HEK293 (cell line): ENCODE measurements around the gene MRPS14.

Source experiments
- CTCF ChIP-seq: fragments of 450-650 bp; formaldehyde crosslinking; IDR thresholded peaks from 2 replicates; pipeline ENCODE4 v1.5.1; 2016; ENCODE audit warnings: missing biosample characterization, missing genetic modification characterization
- KLF16 ChIP-seq: fragments of 450-650 bp; formaldehyde crosslinking; IDR thresholded peaks from 2 replicates; pipeline ENCODE4 v1.5.1; 2017; ENCODE audit warnings: missing biosample characterization, missing genetic modification characterization
- ZBTB21 ChIP-seq: fragments of 450-650 bp; formaldehyde crosslinking; IDR thresholded peaks from 2 replicates; pipeline ENCODE4 v1.5.1; 2017; ENCODE audit warnings: missing biosample characterization, missing genetic modification characterization
- ZNF169 ChIP-seq: fragments of 450-650 bp; formaldehyde crosslinking; IDR thresholded peaks from 2 replicates; pipeline ENCODE4 v1.5.1; 2016; ENCODE audit warnings: missing biosample characterization, missing genetic modification characterization
- ZNF423 ChIP-seq: fragments of 450-650 bp; formaldehyde crosslinking; IDR thresholded peaks from 2 replicates; pipeline ENCODE4 v1.5.1; 2016; ENCODE audit warnings: missing biosample characterization, missing genetic modification characterization
- ZXDB ChIP-seq: fragments of 450-650 bp; formaldehyde crosslinking; IDR thresholded peaks from 2 replicates; pipeline ENCODE4 v1.5.1; 2016; ENCODE audit warnings: missing biosample characterization, missing genetic modification characterization

- TF ChIP-seq ZXDB (tag by site-specific recombination) = no peak
- TF ChIP-seq KLF16 (tag by site-specific recombination) = no peak
- TF ChIP-seq ZBTB21 (tag by site-specific recombination) = no peak
- TF ChIP-seq ZNF169 (tag by site-specific recombination) = no peak
- TF ChIP-seq ZNF423 (tag by site-specific recombination) = no peak
- 0 out of 2 replicates have a peak, but pooled peaks have one; percentile 15 for TF ChIP-seq CTCF (tag by site-specific recombination)
These were observed 58.3 kb downstream of the MRPS14 start for GRCh38 chr1:174964972-174965361.
